ENCODE data around the gene PPP2CA. TPM values are rescaled to one million over a fixed set of nuclear protein-coding genes. Genes with fewer than 3 reads are reported as not detected.

PPP2CA gene
- total and polyA plus RNA-seq, 2 of the 13 experiments (the other 11 are each of a cell fraction or from before 2014, with no cell fraction given) = 82.4 to 171 TPM

GRCh38 chr5:134226441-134227192, 744 bp upstream of the PPP2CA start (continued):
- no peak for TF ChIP-seq KIAA2018 (CRISPR knock-in tag; IDR thresholded peaks at IDR 0.05; ENCODE audit: borderline replicate concordance)
- TF ChIP-seq RFX5 (IDR thresholded peaks at IDR 0.05; ENCODE audit: low read depth, low read length) = no peak
- no peak for TF ChIP-seq ZNF337 (CRISPR knock-in tag; IDR thresholded peaks at IDR 0.05; ENCODE audit: borderline replicate concordance, low read depth)
- TF ChIP-seq EEA1 (CRISPR knock-in tag; IDR thresholded peaks at IDR 0.05; ENCODE audit: borderline replicate concordance) = no peak
- TF ChIP-seq ZNF30 (CRISPR knock-in tag; IDR thresholded peaks at IDR 0.05) = no peak
- TF ChIP-seq ZNF660 (CRISPR knock-in tag; IDR thresholded peaks at IDR 0.05; ENCODE audit: borderline replicate concordance, low read depth) = peak; percentile 70; the same call in 1 of the 2 replicates
- TF ChIP-seq, protein P1, sequence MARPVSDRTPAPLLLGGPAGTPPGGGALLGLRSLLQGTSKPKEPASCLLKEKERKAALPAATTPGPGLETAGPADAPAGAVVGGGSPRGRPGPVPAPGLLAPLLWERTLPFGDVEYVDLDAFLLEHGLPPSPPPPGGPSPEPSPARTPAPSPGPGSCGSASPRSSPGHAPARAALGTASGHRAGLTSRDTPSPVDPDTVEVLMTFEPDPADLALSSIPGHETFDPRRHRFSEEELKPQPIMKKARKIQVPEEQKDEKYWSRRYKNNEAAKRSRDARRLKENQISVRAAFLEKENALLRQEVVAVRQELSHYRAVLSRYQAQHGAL (CRISPR knock-in tag; IDR thresholded peaks at IDR 0.05; ENCODE audit: not compliant biosample characterization) = no peak
- TF ChIP-seq ZFP37 (CRISPR knock-in tag; IDR thresholded peaks at IDR 0.05; ENCODE audit: borderline replicate concordance) = 0 out of 2 replicates have a peak, but pooled peaks have one; percentile 41
- TF ChIP-seq YEATS4 (CRISPR knock-in tag; IDR thresholded peaks at IDR 0.05; ENCODE audit: borderline replicate concordance) = no peak
- no peak for TF ChIP-seq HNRNPK (IDR thresholded peaks at IDR 0.05; ENCODE audit: low read depth, low read length, poor library complexity, severe bottlenecking)
- TF ChIP-seq, protein P2, sequence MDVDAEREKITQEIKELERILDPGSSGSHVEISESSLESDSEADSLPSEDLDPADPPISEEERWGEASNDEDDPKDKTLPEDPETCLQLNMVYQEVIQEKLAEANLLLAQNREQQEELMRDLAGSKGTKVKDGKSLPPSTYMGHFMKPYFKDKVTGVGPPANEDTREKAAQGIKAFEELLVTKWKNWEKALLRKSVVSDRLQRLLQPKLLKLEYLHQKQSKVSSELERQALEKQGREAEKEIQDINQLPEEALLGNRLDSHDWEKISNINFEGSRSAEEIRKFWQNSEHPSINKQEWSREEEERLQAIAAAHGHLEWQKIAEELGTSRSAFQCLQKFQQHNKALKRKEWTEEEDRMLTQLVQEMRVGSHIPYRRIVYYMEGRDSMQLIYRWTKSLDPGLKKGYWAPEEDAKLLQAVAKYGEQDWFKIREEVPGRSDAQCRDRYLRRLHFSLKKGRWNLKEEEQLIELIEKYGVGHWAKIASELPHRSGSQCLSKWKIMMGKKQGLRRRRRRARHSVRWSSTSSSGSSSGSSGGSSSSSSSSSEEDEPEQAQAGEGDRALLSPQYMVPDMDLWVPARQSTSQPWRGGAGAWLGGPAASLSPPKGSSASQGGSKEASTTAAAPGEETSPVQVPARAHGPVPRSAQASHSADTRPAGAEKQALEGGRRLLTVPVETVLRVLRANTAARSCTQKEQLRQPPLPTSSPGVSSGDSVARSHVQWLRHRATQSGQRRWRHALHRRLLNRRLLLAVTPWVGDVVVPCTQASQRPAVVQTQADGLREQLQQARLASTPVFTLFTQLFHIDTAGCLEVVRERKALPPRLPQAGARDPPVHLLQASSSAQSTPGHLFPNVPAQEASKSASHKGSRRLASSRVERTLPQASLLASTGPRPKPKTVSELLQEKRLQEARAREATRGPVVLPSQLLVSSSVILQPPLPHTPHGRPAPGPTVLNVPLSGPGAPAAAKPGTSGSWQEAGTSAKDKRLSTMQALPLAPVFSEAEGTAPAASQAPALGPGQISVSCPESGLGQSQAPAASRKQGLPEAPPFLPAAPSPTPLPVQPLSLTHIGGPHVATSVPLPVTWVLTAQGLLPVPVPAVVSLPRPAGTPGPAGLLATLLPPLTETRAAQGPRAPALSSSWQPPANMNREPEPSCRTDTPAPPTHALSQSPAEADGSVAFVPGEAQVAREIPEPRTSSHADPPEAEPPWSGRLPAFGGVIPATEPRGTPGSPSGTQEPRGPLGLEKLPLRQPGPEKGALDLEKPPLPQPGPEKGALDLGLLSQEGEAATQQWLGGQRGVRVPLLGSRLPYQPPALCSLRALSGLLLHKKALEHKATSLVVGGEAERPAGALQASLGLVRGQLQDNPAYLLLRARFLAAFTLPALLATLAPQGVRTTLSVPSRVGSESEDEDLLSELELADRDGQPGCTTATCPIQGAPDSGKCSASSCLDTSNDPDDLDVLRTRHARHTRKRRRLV (CRISPR knock-in tag; IDR thresholded peaks at IDR 0.05) = 0 out of 2 replicates have a peak, but pooled peaks have one; percentile 20

Measured in HepG2 (cell line).